Activated B cell treated with CpG ODN at 0.5 μM for 24 hours (primary cell): ENCODE data around the gene ANKRD61. TPM values are rescaled to one million over a fixed set of nuclear protein-coding genes. Genes with fewer than 3 reads are reported as not detected.
A peak's percentile ranks its signal among the peaks of the same experiment; 100 is the strongest.

Experiments used
- ATAC-seq: fragments of 200-7000 bp; cut with Tn5 transposase; one replicate; pipeline ENCODE4 v1.10.0; 2021; ENCODE audit warnings: low read depth, mild to moderate bottlenecking, moderate library complexity
- CTCF ChIA-PET: fragments of 350-600 bp; sonication (Branson Sonifier 250); formaldehyde crosslinking; loops from one replicate; lab custom pipeline; 2021; ENCODE audit warnings: antibody characterized with exemption; lab: Charles Lee
- POLR2A ChIA-PET: fragments of 350-600 bp; sonication (Branson Sonifier 250); formaldehyde crosslinking; loops from one replicate; lab custom pipeline; 2021; ENCODE audit warnings: antibody characterized with exemption; lab: Charles Lee
- DNase-seq: peaks from one replicate; pipeline ENCODE4 v3.0.0; 2022
- H3K27ac Mint-ChIP-seq: one replicate; pipeline ENCODE4 v1.8.0; 2020; ENCODE audit warnings: mixed read lengths
- H3K27me3 Mint-ChIP-seq: one replicate; pipeline ENCODE4 v1.8.0; 2021; ENCODE audit warnings: mixed read lengths
- H3K36me3 Mint-ChIP-seq: one replicate; pipeline ENCODE4 v1.8.0; 2021; ENCODE audit warnings: low read depth, mixed read lengths
- H3K4me1 Mint-ChIP-seq: one replicate; pipeline ENCODE4 v1.8.0; 2021; ENCODE audit warnings: mixed read lengths
- H3K4me3 Mint-ChIP-seq: one replicate; pipeline ENCODE4 v1.8.0; 2020; ENCODE audit warnings: mild to moderate bottlenecking, mixed read lengths
- H3K9me3 Mint-ChIP-seq: one replicate; pipeline ENCODE4 v1.8.0; 2020; ENCODE audit warnings: mixed read lengths
- CTCF ChIP-seq: fragments of 200-600 bp; IDR thresholded peaks from one replicate; pipeline ENCODE4 v1.8.0; 2022; ENCODE audit warnings: antibody characterized with exemption, mild to moderate bottlenecking
- intact Hi-C: fragments of 100-400 bp; cut with micrococcal nuclease; formaldehyde crosslinking; loops from one replicate; pipeline ENCODE4 v1.15.1; 2024
- total RNA-seq: library from RNA; stranded (reverse); gene quantifications from 2 replicates; pipeline ENCODE4 v1.2.3, GENCODE V29; 2022

ANKRD61 gene
- total RNA-seq, 1 donor from 2014 or later, result not detected

GRCh38 chr7:6016653-6016966 lies 14.6 kb upstream of the ANKRD61 start:
- no peaks in the 10 kb centered on the region for H3K9me3 Mint-ChIP-seq
- POLR2A ChIA-PET, result interaction anchor here (0.6 kb wide), 1 partner anchor 334 kb away, joined by 4 read pairs; no protein-coding TSS in a partner anchor
- H3K27ac Mint-ChIP-seq, result no peak overlapping the region
- H3K27me3 Mint-ChIP-seq, result no peaks in the 10 kb centered on the region
- no peak for TF ChIP-seq CTCF
- no peak overlapping the region for H3K4me3 Mint-ChIP-seq
- intact Hi-C loops, result no loop called here
- CTCF ChIA-PET, result no interaction called here
- ATAC-seq, result no peak
- no peak for DNase-seq
- H3K36me3 Mint-ChIP-seq, result peaks cover 72% of the 10 kb centered on the region
- peaks cover 15% of the 10 kb centered on the region for H3K4me1 Mint-ChIP-seq

GRCh38 chr7:6020371-6021286 lies 10.5 kb upstream of the ANKRD61 start:
- ATAC-seq, result no peak
- ChIA-PET CTCF (no interaction called here), POLR2A (interaction anchor here (0.5 to 0.6 kb wide), 2 partner anchors 121 to 606 kb away, joined by 3 read pairs; no protein-coding TSS in a partner anchor)
- Mint-ChIP-seq H3K4me1 (peaks cover 10% of the 10 kb centered on the region), H3K9me3 (no peaks in the 10 kb centered on the region), H3K36me3 (peaks cover 85% of the 10 kb centered on the region), H3K27ac (no peak overlapping the region), H3K27me3 (no peaks in the 10 kb centered on the region), H3K4me3 (no peak overlapping the region)
- DNase-seq, result no peak
- intact Hi-C loops, result no loop called here
- TF ChIP-seq CTCF, result no peak

GRCh38 chr7:6022707-6023106 lies 8.5 kb upstream of the ANKRD61 start:
- no peaks in the 10 kb centered on the region for H3K27me3 Mint-ChIP-seq
- POLR2A ChIA-PET, result no interaction called here
- CTCF ChIA-PET, result no interaction called here
- no peak for ATAC-seq
- peaks cover 26% of the 10 kb centered on the region for H3K4me1 Mint-ChIP-seq
- H3K27ac Mint-ChIP-seq, result no peak overlapping the region
- H3K36me3 Mint-ChIP-seq, result peaks cover 85% of the 10 kb centered on the region
- no peak for DNase-seq
- intact Hi-C loops, result no loop called here
- TF ChIP-seq CTCF, result no peak
- H3K9me3 Mint-ChIP-seq, result no peaks in the 10 kb centered on the region
- no peak overlapping the region for H3K4me3 Mint-ChIP-seq

- TF ChIP-seq CTCF, result no peak
- H3K9me3 Mint-ChIP-seq, result no peaks in the 10 kb centered on the region
- POLR2A ChIA-PET, result no interaction called here
- CTCF ChIA-PET, result interaction anchor here (0.6 to 1.4 kb wide), 2 partner anchors 27 to 430 kb away, joined by 5 read pairs; no protein-coding TSS in a partner anchor
- peaks cover 90% of the 10 kb centered on the region for H3K36me3 Mint-ChIP-seq
- peak overlapping the region; percentile 13 for H3K27ac Mint-ChIP-seq
- no peak for DNase-seq
- H3K4me1 Mint-ChIP-seq, result peaks cover 26% of the 10 kb centered on the region
- H3K4me3 Mint-ChIP-seq, result no peak overlapping the region
- no peaks in the 10 kb centered on the region for H3K27me3 Mint-ChIP-seq
- intact Hi-C loops, result no loop called here
- no peak for ATAC-seq
Observed at GRCh38 chr7:6023974-6024435, 7.2 kb upstream of the ANKRD61 start.
